Measurements from ENCODE around the gene FAM184A.
"Not testable (repeated sequence)": the region's sequence is repeated elsewhere in the genome, so short reads cannot be mapped to it uniquely, and the experiment has no call there.

The FAM184A gene

DNA sequence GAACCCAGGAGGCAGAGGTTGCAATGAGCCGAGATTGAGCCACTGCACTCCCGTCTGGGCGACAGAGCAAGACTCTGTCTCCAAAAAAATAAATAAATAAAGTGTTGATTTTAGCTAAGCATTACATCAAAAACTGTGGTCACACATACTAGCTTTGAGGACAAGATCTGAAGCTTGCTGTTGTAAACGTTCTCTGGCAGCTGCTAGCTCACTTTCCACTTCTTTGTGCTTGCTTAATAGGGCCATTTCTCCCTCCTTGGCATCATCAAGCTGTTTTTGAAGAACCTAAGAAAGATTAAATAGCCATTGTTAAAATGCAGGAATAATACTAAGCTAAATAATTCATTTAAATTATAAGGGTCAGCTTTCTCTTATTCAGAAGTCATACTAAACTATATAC is 55.7 kb downstream of the FAM184A start:
- no peak for DNase-seq (ENCODE audit: extremely low read depth, low read depth)
- TF ChIP-seq, protein P1, sequence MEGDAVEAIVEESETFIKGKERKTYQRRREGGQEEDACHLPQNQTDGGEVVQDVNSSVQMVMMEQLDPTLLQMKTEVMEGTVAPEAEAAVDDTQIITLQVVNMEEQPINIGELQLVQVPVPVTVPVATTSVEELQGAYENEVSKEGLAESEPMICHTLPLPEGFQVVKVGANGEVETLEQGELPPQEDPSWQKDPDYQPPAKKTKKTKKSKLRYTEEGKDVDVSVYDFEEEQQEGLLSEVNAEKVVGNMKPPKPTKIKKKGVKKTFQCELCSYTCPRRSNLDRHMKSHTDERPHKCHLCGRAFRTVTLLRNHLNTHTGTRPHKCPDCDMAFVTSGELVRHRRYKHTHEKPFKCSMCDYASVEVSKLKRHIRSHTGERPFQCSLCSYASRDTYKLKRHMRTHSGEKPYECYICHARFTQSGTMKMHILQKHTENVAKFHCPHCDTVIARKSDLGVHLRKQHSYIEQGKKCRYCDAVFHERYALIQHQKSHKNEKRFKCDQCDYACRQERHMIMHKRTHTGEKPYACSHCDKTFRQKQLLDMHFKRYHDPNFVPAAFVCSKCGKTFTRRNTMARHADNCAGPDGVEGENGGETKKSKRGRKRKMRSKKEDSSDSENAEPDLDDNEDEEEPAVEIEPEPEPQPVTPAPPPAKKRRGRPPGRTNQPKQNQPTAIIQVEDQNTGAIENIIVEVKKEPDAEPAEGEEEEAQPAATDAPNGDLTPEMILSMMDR (IDR thresholded peaks at IDR 0.05; ENCODE audit: low read depth, low read length, missing control alignments), result no peak
- H3K4me3 ChIP-seq (replicated peaks; ENCODE audit: low read depth, low read length), result no peak overlapping the region

DNA sequence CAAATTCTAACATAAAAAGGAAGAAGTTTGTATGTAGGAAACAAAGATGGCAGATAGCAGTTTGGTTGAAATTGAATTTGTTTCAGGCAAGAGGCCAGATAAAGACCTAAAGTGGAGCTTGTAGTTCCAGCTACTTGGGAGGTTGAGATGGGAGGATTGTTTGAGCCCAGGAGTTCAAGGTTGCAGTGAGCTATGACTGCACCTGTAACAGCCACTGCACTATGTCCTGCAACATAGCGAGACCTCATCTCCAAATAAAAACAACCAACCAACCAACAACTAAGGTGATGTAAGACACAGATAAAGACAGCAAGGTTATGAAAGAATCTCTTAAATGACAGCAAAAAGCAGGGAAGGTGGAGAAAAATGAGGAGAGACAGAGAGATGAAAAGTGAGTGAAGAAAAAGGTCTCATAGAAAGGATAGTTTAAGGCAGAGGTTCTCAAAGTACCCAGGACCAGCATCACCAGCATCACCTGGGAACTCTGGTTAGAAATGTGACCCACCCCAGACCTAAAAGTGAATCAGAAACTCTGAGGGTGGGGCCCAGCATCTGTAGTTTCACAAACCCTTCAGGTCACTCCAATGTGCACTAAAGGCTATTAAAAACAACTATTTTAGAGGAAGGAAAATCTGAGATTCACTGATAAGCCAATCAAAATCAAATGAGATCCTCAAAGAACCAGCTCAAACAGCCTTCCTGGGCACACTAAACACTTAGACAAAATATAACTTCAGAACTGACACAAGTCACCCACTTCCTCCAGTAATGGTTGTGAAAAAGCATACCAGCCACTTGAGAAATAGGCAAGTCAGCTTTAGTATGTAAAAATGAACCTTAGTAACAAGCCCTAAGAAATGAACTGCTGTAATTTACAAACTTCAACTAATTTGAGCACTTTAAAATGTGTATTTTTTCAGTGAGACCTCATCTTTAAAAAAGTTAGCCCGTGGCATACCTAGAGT is 57.6 kb downstream of the FAM184A start:
- no peak for DNase-seq (ENCODE audit: extremely low read depth, low read depth)

DNA sequence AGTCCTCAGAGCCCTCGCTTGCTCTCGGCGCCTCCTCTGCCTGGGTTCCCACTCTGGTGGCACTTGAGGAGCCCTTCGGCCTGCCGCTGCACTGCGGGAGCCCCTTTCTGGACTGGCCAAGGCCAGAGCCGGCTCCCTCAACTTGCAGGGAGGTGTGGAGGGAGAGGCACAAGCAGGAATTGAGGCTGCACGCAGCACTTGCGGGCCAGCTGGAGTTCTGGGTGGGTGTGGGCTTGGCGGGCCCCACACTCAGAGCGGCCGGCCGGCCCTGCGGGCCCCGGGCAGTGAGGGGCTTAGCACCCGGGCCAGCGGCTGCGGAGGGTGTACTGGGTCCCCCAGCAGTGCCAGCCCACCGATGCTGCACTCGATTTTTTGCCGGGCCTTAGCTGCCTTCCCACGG is 63.3 kb downstream of the FAM184A start:
- not testable (repeated sequence) for DNase-seq (ENCODE audit: extremely low read depth, low read depth); H3K4me3 ChIP-seq (replicated peaks; ENCODE audit: low read depth, low read length)

More for the DNA sequence above, 57.6 kb downstream of the FAM184A start:
- TF ChIP-seq, protein P1 (IDR thresholded peaks at IDR 0.05; ENCODE audit: low read depth, low read length, missing control alignments), result no peak
- no peak overlapping the region for H3K4me3 ChIP-seq (replicated peaks; ENCODE audit: low read depth, low read length)

- peak; percentile 4 for DNase-seq (ENCODE audit: extremely low read depth, low read depth)
- no peak overlapping the region for H3K4me3 ChIP-seq (replicated peaks; ENCODE audit: low read depth, low read length)
- TF ChIP-seq, protein P1 (IDR thresholded peaks at IDR 0.05; ENCODE audit: low read depth, low read length, missing control alignments), result no peak
Observed at GRCh38 chr6:119012521-119012920, 65.9 kb downstream of the FAM184A start.

DNA sequence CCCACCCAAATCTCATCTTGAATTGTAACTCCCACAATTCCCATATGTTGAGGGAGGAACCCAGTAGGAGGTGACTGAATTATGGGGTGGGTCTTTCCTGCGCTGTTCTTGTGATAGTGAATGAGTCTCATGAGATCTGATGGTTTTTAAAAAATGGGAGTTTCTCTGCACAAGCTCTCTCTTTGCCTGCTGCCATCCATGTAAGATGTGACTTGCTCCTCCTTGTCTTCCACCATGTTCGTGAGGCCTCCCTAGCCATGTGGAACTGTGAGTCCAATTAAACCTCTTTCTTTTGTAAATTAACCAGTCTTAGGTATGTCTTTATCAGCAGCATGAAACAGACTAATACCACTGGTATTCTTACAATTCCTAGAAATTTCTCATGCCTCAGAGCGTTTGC is 69.2 kb downstream of the FAM184A start:
- not testable (repeated sequence) for DNase-seq (ENCODE audit: extremely low read depth, low read depth); H3K4me3 ChIP-seq (replicated peaks; ENCODE audit: low read depth, low read length)

- DNase-seq (ENCODE audit: extremely low read depth, low read depth), result no peak
- H3K4me3 ChIP-seq (replicated peaks; ENCODE audit: low read depth, low read length), result no peak overlapping the region
- TF ChIP-seq, protein P1 (IDR thresholded peaks at IDR 0.05; ENCODE audit: low read depth, low read length, missing control alignments), result no peak
Observed at GRCh38 chr6:119006974-119007373, 71.5 kb downstream of the FAM184A start.

DNA sequence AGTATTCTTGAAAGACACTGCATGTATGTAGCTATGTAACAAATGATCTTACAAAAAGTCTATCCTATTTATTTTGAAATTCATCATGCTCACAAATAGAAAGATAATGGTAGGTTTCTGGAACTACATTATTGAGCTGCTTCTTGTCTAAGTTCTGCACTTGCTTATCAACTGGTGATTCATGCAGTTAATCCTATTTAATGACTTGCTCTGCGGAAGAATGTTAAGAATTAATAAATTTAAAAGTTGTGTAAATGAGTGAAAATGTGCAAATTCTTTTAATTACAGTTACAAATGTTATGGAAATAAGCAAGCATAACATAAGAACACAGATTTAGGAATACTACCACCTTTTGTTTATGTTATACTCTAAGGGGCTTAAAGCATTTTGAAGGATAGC is 76.4 kb downstream of the FAM184A start:
- no peak for DNase-seq (ENCODE audit: extremely low read depth, low read depth)
- H3K4me3 ChIP-seq (replicated peaks; ENCODE audit: low read depth, low read length), result no peak overlapping the region
- TF ChIP-seq, protein P1 (IDR thresholded peaks at IDR 0.05; ENCODE audit: low read depth, low read length, missing control alignments), result no peak

Measured in HFF-Myc (cell line).